Type B pancreatic cell (in vitro differentiated cells): ENCODE data around the gene HGS. TPM values are rescaled to one million over a fixed set of nuclear protein-coding genes. Genes with fewer than 3 reads are reported as not detected.

ENCODE experiments used
- DNase-seq: peaks from one replicate; pipeline ENCODE4 v3.0.0; 2021; ENCODE audit warnings: mixed read lengths; ENCODE audit not compliant: unreplicated experiment; ENCODE audit errors: extremely low spot score
- H3K27ac Mint-ChIP-seq: 2 replicates; pipeline ENCODE4 v1.8.0; 2021; ENCODE audit warnings: mild to moderate bottlenecking, mixed read lengths
- H3K27me3 Mint-ChIP-seq: 2 replicates; pipeline ENCODE4 v1.8.0; 2021; ENCODE audit warnings: mixed read lengths
- H3K36me3 Mint-ChIP-seq: 2 replicates; pipeline ENCODE4 v1.8.0; 2021; ENCODE audit warnings: mixed read lengths
- H3K4me1 Mint-ChIP-seq: one replicate; pipeline ENCODE4 v1.8.0; 2021; ENCODE audit warnings: mixed read lengths; ENCODE audit not compliant: unreplicated experiment
- H3K4me3 Mint-ChIP-seq: 2 replicates; pipeline ENCODE4 v1.8.0; 2021; ENCODE audit warnings: mild to moderate bottlenecking, mixed read lengths
- H3K9me3 Mint-ChIP-seq: 2 replicates; pipeline ENCODE4 v1.8.0; 2021; ENCODE audit warnings: mixed read lengths
- total RNA-seq: library from RNA; stranded (reverse); gene quantifications from 2 replicates; pipeline ENCODE4 v1.2.1, GENCODE V29; 2021; ENCODE audit warnings: low replicate concordance
- TF ChIP-seq, protein P1 (sequence below): fragments of 200-600 bp; sonication (generic); conservative IDR thresholded peaks from 2 replicates; pipeline ENCODE4 v1.5.0; 2021; ENCODE audit warnings: antibody characterized with exemption, mild to moderate bottlenecking

The HGS gene
- total RNA-seq, 1 donor from 2014 or later, result 115 TPM

DNA sequence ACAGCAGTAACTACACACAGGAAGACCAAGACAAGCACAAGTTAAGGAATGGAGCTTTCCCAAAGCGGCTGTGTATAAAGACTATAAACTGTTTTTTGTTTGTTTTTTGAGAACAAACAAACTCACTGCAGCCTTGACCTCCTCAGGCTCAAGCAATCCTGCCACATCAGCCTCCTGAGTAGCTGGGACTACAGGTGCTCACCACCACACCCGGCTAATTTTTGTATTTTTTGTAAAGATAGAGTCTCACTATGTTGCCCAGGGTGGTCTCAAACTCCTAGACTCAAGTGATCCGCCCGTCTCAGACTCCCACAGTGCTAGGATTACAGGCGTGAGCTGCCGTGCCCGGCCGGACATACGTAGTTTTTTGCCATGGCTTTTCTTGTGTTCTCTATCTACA lies 23.4 kb upstream of the HGS start:
- TF ChIP-seq, protein P1, sequence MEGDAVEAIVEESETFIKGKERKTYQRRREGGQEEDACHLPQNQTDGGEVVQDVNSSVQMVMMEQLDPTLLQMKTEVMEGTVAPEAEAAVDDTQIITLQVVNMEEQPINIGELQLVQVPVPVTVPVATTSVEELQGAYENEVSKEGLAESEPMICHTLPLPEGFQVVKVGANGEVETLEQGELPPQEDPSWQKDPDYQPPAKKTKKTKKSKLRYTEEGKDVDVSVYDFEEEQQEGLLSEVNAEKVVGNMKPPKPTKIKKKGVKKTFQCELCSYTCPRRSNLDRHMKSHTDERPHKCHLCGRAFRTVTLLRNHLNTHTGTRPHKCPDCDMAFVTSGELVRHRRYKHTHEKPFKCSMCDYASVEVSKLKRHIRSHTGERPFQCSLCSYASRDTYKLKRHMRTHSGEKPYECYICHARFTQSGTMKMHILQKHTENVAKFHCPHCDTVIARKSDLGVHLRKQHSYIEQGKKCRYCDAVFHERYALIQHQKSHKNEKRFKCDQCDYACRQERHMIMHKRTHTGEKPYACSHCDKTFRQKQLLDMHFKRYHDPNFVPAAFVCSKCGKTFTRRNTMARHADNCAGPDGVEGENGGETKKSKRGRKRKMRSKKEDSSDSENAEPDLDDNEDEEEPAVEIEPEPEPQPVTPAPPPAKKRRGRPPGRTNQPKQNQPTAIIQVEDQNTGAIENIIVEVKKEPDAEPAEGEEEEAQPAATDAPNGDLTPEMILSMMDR, result no peak
- H3K4me3 Mint-ChIP-seq, result no peak overlapping the region
- H3K9me3 Mint-ChIP-seq, result no peaks in the 10 kb centered on the region
- DNase-seq, result no peak
- no peak overlapping the region for H3K27ac Mint-ChIP-seq
- H3K27me3 Mint-ChIP-seq, result no peaks in the 10 kb centered on the region
- H3K4me1 Mint-ChIP-seq, result no peaks in the 10 kb centered on the region
- no peaks in the 10 kb centered on the region for H3K36me3 Mint-ChIP-seq

DNA sequence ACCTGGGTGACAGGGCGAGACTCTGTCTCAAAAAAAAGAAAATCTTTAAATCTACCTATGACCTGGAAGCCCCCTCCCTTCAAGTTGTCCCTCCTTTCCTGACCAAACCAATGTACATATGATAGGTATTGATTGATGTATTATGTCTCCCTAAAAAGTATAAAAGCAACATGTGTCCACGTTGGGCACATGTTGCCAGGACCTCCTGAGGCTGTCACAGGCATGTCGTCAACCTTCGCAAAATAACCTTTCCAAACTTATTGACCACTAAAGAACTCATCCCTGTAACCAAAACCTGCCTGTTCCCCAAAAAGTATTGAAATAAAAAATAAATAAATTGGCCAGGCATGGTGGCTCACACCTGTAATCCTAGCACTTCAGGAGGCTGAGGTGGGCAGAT lies 21.8 kb upstream of the HGS start:
- Mint-ChIP-seq H3K9me3 (no peaks in the 10 kb centered on the region), H3K27me3 (no peaks in the 10 kb centered on the region), H3K27ac (no peak overlapping the region), H3K4me1 (peaks cover 6% of the 10 kb centered on the region), H3K4me3 (no peak overlapping the region), H3K36me3 (no peaks in the 10 kb centered on the region)
- no peak for DNase-seq
- TF ChIP-seq, protein P1, result no peak

- Mint-ChIP-seq H3K27ac (no peak overlapping the region), H3K4me3 (no peak overlapping the region), H3K9me3 (no peaks in the 10 kb centered on the region), H3K4me1 (peaks cover 17% of the 10 kb centered on the region), H3K36me3 (peaks cover 3% of the 10 kb centered on the region), H3K27me3 (no peaks in the 10 kb centered on the region)
- no peak for DNase-seq
- TF ChIP-seq, protein P1, result no peak
These were observed 19.8 kb upstream of the HGS start for GRCh38 chr17:81664051-81664470.

GRCh38 chr17:81665205-81666091 lies 18.4 kb upstream of the HGS start:
- H3K27ac Mint-ChIP-seq, result peak overlapping the region; percentile 86
- no peaks in the 10 kb centered on the region for H3K9me3 Mint-ChIP-seq
- peak overlapping the region; percentile 96 for H3K4me3 Mint-ChIP-seq
- H3K36me3 Mint-ChIP-seq, result peaks cover 3% of the 10 kb centered on the region
- H3K27me3 Mint-ChIP-seq, result no peaks in the 10 kb centered on the region
- TF ChIP-seq, protein P1, result no peak
- DNase-seq, result no peak
- H3K4me1 Mint-ChIP-seq, result peaks cover 17% of the 10 kb centered on the region

DNA sequence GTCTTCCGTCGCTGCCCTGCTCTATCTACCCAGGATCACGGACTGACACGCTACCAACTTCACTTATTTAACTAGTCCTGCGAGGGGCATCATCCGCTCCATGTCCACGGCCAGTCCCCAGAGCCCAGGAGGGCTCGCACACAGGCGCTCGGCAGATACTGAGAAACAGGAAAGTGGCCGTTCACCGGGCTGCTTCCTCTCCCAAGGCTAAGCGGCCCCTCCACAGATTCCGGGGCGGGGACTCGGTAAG lies 17.8 kb upstream of the HGS start:
- H3K4me1 Mint-ChIP-seq, result peaks cover 17% of the 10 kb centered on the region
- peaks cover 3% of the 10 kb centered on the region for H3K36me3 Mint-ChIP-seq
- peak overlapping the region; percentile 96 for H3K4me3 Mint-ChIP-seq
- H3K27me3 Mint-ChIP-seq, result no peaks in the 10 kb centered on the region
- TF ChIP-seq, protein P1, result no peak
- no peaks in the 10 kb centered on the region for H3K9me3 Mint-ChIP-seq
- no peak for DNase-seq
- peak overlapping the region; percentile 86 for H3K27ac Mint-ChIP-seq
